ENCODE measurements around the gene SHISAL1.

The SHISAL1 gene

DNA sequence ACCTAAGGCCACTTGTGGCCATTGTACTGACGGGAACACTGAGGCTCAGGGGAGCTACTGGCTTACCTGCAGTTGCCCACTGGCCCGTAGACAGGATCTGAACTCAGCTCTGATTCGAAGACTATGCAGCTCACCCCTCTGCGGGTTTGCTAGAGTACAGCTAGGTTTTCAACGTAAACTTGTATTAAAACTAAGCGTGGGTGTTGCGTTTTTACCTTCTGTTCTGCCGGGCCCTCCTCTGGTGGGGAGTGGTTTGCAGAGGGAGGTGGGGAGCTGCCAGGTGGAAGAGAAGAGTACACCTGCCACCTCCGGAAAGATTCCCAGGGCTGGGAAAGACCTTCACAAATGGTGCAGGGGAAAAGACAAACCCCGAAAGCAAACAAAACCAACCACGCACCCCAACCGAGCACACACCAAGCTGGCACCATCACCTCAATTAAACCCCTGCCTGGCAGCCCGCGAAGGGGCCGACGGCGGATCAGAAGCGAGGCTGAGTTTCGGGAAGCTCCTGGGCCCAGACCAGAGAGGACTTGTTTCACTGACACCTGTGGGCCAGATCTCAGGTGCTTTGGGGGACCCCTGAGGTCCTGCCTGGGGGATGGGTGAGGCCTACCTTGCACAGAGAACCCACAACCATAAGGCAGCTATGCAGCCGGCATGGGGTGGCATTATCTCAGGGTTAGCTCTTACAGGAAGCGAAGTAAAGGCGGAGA, 37.7 kb downstream of the SHISAL1 start:
- Histone ChIP-seq H3K36me3 (ENCODE audit: low read depth) (no peaks in the 10 kb centered on the region), H3K9me3 (ENCODE audit: severe bottlenecking) (no peaks in the 10 kb centered on the region), H3K4me1 (ENCODE audit: insufficient read depth, poor library complexity, severe bottlenecking) (no peaks in the 10 kb centered on the region), H3K27ac (ENCODE audit: poor library complexity, severe bottlenecking) (no peak overlapping the region), H3K27me3 (ENCODE audit: insufficient read depth, poor library complexity, severe bottlenecking) (peaks cover 9% of the 10 kb centered on the region), H3K4me3 (ENCODE audit: severe bottlenecking) (no peak overlapping the region)
- peak; percentile 33 for DNase-seq (ENCODE audit: low spot score)
- TF ChIP-seq, protein P1, sequence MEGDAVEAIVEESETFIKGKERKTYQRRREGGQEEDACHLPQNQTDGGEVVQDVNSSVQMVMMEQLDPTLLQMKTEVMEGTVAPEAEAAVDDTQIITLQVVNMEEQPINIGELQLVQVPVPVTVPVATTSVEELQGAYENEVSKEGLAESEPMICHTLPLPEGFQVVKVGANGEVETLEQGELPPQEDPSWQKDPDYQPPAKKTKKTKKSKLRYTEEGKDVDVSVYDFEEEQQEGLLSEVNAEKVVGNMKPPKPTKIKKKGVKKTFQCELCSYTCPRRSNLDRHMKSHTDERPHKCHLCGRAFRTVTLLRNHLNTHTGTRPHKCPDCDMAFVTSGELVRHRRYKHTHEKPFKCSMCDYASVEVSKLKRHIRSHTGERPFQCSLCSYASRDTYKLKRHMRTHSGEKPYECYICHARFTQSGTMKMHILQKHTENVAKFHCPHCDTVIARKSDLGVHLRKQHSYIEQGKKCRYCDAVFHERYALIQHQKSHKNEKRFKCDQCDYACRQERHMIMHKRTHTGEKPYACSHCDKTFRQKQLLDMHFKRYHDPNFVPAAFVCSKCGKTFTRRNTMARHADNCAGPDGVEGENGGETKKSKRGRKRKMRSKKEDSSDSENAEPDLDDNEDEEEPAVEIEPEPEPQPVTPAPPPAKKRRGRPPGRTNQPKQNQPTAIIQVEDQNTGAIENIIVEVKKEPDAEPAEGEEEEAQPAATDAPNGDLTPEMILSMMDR (IDR thresholded peaks at IDR 0.05; ENCODE audit: poor library complexity, severe bottlenecking) = no peak
- no peak for ATAC-seq (ENCODE audit: low read depth)

DNA sequence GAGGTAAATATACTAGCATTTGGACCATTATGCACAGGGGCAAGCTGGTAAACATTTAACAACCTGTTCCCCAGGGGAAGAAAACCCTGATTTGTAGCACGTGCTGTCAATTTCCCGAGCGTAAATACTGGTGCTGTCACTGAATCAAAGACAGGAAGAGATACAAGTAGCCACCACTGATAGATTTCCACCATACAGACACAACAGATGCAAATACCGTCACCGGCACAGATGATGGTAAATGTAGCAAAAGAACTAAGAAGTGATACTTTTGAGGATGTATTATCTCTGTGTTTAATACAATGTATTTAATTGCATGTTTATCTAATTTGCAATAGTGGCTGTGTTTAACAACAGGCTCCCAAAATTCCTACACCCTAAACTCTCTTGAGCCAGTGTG, 39.6 kb downstream of the SHISAL1 start:
- TF ChIP-seq, protein P1 (IDR thresholded peaks at IDR 0.05; ENCODE audit: poor library complexity, severe bottlenecking) = no peak
- H3K27ac ChIP-seq (ENCODE audit: poor library complexity, severe bottlenecking) = no peak overlapping the region
- DNase-seq (ENCODE audit: low spot score) (no peak), ATAC-seq (ENCODE audit: low read depth) (no peak)
- no peaks in the 10 kb centered on the region for H3K9me3 ChIP-seq (ENCODE audit: severe bottlenecking)
- no peaks in the 10 kb centered on the region for H3K4me1 ChIP-seq (ENCODE audit: insufficient read depth, poor library complexity, severe bottlenecking)
- peaks cover 9% of the 10 kb centered on the region for H3K27me3 ChIP-seq (ENCODE audit: insufficient read depth, poor library complexity, severe bottlenecking)
- no peak overlapping the region for H3K4me3 ChIP-seq (ENCODE audit: severe bottlenecking)
- no peaks in the 10 kb centered on the region for H3K36me3 ChIP-seq (ENCODE audit: low read depth)

DNA sequence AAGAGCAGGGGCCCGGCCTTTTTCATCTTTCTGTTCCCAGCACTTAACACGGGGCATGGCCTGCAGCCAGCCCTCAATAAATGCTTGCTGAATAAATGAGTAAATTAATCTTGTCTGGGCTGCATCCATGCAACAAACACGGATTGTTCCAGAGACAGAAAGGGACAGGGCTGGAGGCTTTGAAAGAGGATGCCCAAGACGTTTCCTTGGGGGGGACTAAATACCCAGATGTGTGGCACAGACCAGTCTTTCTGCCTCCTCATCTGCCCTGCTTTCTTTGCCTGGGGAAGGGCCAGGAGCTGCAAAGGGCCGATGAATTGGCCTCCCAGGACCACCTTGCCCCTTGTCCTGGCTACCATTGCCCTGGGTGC, 40.4 kb downstream of the SHISAL1 start:
- Histone ChIP-seq H3K4me3 (ENCODE audit: severe bottlenecking) (no peak overlapping the region), H3K27me3 (ENCODE audit: insufficient read depth, poor library complexity, severe bottlenecking) (peaks cover 5% of the 10 kb centered on the region), H3K27ac (ENCODE audit: poor library complexity, severe bottlenecking) (no peak overlapping the region), H3K36me3 (ENCODE audit: low read depth) (no peaks in the 10 kb centered on the region), H3K4me1 (ENCODE audit: insufficient read depth, poor library complexity, severe bottlenecking) (no peaks in the 10 kb centered on the region), H3K9me3 (ENCODE audit: severe bottlenecking) (no peaks in the 10 kb centered on the region)
- ATAC-seq (ENCODE audit: low read depth) (no peak), DNase-seq (ENCODE audit: low spot score) (peak; percentile 9)
- TF ChIP-seq, protein P1 (IDR thresholded peaks at IDR 0.05; ENCODE audit: poor library complexity, severe bottlenecking) = no peak

DNA sequence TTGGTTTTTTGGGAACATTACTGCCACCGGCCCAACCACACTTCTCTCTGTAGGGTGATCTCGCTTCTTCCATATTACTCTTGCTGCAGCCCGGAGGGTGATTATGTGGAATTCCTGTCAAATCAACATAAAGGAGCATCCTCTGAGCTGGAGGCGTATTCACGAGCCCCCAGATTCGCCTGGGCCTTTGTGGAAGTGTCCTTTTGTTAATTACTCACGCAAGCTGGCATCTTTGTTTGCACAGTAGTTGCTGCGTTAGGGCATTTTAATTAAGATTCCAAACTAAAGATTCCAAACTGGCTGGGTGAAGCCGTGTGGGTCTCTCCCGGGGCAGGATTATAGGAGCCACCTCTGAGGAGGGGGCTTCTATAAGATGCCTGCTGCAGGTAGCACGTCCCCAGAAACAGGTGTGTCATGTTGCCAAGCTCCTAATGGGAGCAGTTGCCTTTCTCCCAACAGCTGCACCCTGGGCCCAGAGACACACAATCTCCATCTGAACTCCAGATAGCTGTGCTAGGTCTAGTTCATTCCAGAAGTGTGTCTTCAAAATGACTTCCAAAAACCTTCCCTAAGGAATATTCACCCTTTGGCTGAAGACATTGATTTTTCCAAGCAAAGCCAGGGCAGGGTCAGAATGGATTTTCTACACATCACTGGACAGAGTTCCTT, 40.9 kb downstream of the SHISAL1 start:
- no peaks in the 10 kb centered on the region for H3K9me3 ChIP-seq (ENCODE audit: severe bottlenecking)
- H3K27ac ChIP-seq (ENCODE audit: poor library complexity, severe bottlenecking) = no peak overlapping the region
- DNase-seq (ENCODE audit: low spot score) = peak; percentile 9
- H3K4me1 ChIP-seq (ENCODE audit: insufficient read depth, poor library complexity, severe bottlenecking) = no peaks in the 10 kb centered on the region
- H3K4me3 ChIP-seq (ENCODE audit: severe bottlenecking) = no peak overlapping the region
- TF ChIP-seq, protein P1 (IDR thresholded peaks at IDR 0.05; ENCODE audit: poor library complexity, severe bottlenecking) = no peak
- peaks cover 3% of the 10 kb centered on the region for H3K27me3 ChIP-seq (ENCODE audit: insufficient read depth, poor library complexity, severe bottlenecking)
- H3K36me3 ChIP-seq (ENCODE audit: low read depth) = no peaks in the 10 kb centered on the region
- ATAC-seq (ENCODE audit: low read depth) = no peak

DNA sequence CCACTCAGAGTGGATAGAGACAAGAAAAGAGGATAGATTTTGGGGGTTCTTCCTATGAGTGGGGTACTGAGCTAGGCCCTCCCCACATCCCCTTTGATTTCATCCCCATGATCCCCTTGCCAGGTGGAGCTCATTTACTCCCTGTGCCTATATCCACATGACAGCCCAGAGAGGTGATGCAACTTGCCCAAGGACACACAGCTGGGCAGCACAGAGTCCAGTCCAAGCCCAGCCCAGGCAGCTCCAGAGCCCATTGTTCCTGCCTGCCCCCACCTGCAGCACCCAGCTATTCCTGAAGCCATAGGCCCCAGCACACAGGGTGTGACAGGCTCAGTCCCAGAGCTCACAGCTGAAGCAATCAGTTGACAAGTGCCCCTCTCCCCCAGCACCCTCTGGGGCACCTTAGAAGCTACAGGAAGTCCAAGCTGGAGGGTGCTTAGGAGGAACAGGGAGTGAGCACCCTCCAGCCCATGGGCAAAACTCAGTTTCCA, 41.7 kb downstream of the SHISAL1 start:
- ATAC-seq (ENCODE audit: low read depth) (no peak), DNase-seq (ENCODE audit: low spot score) (peak; percentile 19)
- TF ChIP-seq, protein P1 (IDR thresholded peaks at IDR 0.05; ENCODE audit: poor library complexity, severe bottlenecking) = no peak
- Histone ChIP-seq H3K9me3 (ENCODE audit: severe bottlenecking) (no peaks in the 10 kb centered on the region), H3K4me1 (ENCODE audit: insufficient read depth, poor library complexity, severe bottlenecking) (no peaks in the 10 kb centered on the region), H3K27ac (ENCODE audit: poor library complexity, severe bottlenecking) (no peak overlapping the region), H3K27me3 (ENCODE audit: insufficient read depth, poor library complexity, severe bottlenecking) (peaks cover 3% of the 10 kb centered on the region), H3K4me3 (ENCODE audit: severe bottlenecking) (no peak overlapping the region), H3K36me3 (ENCODE audit: low read depth) (no peaks in the 10 kb centered on the region)
